Measurements from ENCODE around the gene ZNF33B.
A peak's percentile ranks its signal among the peaks of the same experiment; 100 is the strongest.
"Not testable (repeated sequence)": the region's sequence is repeated elsewhere in the genome, so short reads cannot be mapped to it uniquely, and the experiment has no call there.

Gene ZNF33B

GRCh38 chr10:42609872-42610271 lies 28.5 kb downstream of the ZNF33B start:
- no peak for FAIRE-seq

GRCh38 chr10:42598249-42598873 lies 40.0 kb downstream of the ZNF33B start:
- FAIRE-seq, result no peak

DNA sequence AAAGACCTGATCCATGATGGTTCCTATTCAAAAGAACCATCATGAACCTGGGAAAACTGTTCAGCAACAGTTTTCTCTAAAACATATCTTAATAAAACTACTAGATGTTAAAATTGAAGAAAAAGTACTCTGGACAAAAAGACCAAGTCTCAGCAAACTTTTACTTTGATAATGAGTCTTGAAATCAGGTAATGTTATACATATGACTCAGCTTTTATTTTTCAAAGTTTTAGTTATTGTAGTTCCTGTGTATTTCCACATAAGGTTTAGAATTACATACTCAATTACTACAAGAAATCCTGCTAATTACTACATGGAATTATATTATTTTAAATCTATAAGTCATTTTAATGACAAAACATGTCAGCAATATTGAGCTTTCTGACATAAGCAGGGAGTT lies 42.2 kb downstream of the ZNF33B start:
- FAIRE-seq, result no peak

GRCh38 chr10:42594246-42594650 lies 44.1 kb downstream of the ZNF33B start:
- FAIRE-seq, result no peak

DNA sequence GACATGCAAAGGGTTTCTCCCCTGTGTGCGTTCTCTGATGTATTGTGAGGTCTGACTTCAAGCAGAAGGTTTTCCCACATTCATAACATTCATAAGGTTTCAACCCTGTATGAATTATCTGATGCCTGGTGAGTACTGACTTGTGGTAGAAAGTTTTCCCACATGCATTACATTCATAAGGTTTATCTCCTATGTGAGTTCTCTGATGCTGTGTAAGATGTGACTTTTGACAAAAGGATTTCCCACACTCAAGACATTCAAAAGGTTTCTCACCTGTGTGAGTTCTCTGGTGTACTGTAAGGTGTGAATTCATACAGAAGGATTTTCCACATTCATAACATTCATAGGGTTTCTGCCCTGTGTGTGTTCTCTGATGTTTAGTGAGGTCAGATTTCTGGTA lies 45.1 kb downstream of the ZNF33B start:
- no peak for FAIRE-seq

- FAIRE-seq, result no peak
Measured at GRCh38 chr10:42583828-42584227, 54.5 kb downstream of the ZNF33B start.

GRCh38 chr10:42578019-42578418 lies 60.4 kb downstream of the ZNF33B start:
- FAIRE-seq, result no peak

GRCh38 chr10:42576338-42576737 lies 62.0 kb downstream of the ZNF33B start:
- no peak for FAIRE-seq

- FAIRE-seq, result no peak
Measured at GRCh38 chr10:42574336-42574735, 64.0 kb downstream of the ZNF33B start.

DNA sequence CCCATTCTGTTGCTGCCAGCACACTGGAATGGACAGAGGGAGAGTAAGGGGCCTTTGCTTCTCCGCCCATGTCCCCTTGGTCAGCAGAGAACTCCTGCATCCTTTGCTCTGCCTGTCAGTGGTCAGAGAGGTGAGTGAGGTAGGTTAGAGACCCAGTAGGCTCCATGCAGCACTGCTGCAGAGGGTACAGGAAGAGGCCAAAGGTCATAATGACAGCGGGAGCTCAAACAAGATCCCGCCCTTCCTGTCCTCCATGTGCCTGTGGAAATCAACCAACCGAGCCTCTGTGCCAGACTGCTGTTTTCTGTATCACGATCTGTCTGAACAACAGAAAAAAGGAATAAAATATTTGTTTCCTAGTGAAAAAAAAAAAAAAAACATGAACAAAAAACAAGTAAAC lies 81.4 kb downstream of the ZNF33B start:
- FAIRE-seq, result no peak

- not testable (repeated sequence) for FAIRE-seq
Measured at GRCh38 chr10:42553576-42553975, 84.8 kb downstream of the ZNF33B start.

DNA sequence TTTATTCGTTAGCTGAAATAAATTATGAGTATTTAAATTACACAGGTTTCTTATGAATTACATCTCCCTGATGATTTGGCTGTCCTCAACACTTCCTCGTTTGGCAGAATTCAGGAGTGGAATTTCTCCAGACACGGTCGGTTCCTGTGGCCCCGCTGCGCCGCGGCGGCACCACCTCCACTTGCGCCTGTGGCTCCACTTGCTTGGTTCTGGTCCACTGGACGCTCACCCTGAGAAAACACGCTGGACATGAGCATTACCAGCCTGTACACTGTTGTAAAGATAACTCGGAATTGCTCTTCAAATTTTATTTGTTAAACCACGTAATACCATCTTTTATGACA lies 85.3 kb downstream of the ZNF33B start:
- FAIRE-seq, result no peak

- peak; percentile 99 for FAIRE-seq
Measured at GRCh38 chr10:42552188-42553063, 85.9 kb downstream of the ZNF33B start.

GRCh38 chr10:42551582-42552187 lies 86.7 kb downstream of the ZNF33B start:
- no peak for FAIRE-seq

DNA sequence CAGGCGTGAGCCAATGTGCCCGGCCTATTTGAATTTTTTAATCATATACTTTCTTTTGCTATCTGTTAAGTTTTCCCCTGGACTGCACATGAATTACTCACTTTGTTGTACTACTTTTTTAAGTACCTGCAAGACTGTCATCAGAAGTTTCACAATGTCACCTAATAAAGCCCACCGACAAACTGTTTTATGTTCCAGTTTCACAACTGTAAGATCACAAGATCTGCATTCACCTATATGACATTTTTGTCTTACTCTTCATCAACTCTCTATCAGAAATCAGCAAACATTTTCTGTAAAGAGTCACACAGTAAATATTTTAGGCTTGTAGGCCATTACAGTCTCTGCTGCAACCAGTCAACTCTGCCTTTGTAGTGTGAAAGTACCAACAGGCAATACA lies 88.5 kb downstream of the ZNF33B start:
- FAIRE-seq, result no peak

GRCh38 chr10:42548254-42548653 lies 90.1 kb downstream of the ZNF33B start:
- no peak for FAIRE-seq

- no peak for FAIRE-seq
Measured at GRCh38 chr10:42544945-42545344, 93.4 kb downstream of the ZNF33B start.

DNA sequence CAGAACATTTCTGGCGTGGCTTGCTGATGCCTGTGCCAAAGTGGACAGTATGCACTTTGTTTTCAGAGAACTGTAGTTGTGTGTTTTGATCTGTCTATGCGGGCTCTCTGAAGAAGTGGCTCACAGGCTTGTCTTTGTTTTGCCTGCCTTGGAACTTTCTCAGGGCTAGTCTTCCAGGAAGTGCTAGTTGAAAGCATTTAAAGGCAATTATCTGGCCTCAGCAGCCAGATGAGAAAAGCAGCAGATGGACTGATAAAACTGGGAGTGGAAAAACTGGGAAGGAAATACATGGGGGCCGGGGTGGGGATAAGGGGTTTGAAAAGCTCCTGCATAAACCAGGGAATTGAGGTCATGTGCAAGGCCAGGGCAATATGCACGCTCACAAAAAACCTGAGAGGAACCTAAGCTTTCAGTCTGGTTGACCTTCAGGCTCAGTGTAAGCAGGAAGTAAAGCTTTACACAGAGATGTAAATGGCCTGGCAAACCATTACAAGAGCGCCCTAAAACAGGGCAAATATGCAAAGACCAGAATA lies 94.5 kb downstream of the ZNF33B start:
- FAIRE-seq, result no peak

Measured in G401.6 (cell line).